GM23248 (cell line): ENCODE measurements around the gene EFCAB11. TPM values are rescaled to one million over a fixed set of nuclear protein-coding genes. Genes with fewer than 3 reads are reported as not detected.
A peak's percentile ranks its signal among the peaks of the same experiment; 100 is the strongest.

ENCODE experiments used
- DNase-seq: peaks from one replicate; pipeline ENCODE4 v3.0.0-alpha.2; 2015
- H2AFZ ChIP-seq: fragments of 200-600 bp; sonication (generic); 2 replicates; pipeline ENCODE4 v1.6.1; 2016; ENCODE audit warnings: antibody characterized with exemption
- H3F3A ChIP-seq: fragments of 200-600 bp; sonication (generic); 2 replicates; pipeline ENCODE4 v1.6.1; 2016; ENCODE audit warnings: mild to moderate bottlenecking, antibody characterized with exemption, mixed run types; ENCODE audit not compliant: insufficient read depth
- H3K27ac ChIP-seq: fragments of 200-600 bp; sonication (generic); 2 replicates; pipeline ENCODE4 v1.5.1; 2016; ENCODE audit warnings: mild to moderate bottlenecking
- H3K27me3 ChIP-seq: fragments of 200-600 bp; sonication (generic); replicated peaks from 2 replicates; pipeline ENCODE4 v1.6.1; 2016; ENCODE audit warnings: mild to moderate bottlenecking; ENCODE audit not compliant: insufficient read depth
- H3K36me3 ChIP-seq: fragments of 200-600 bp; sonication (generic); 2 replicates; pipeline ENCODE4 v1.6.1; 2016; ENCODE audit warnings: low read depth, mild to moderate bottlenecking
- H3K4me1 ChIP-seq: fragments of 200-600 bp; sonication (generic); 2 replicates; pipeline ENCODE4 v1.6.1; 2016; ENCODE audit warnings: mild to moderate bottlenecking; ENCODE audit not compliant: insufficient read depth
- H3K4me2 ChIP-seq: fragments of 200-600 bp; sonication (generic); one replicate; pipeline ENCODE4 v1.6.1; 2016; ENCODE audit warnings: mild to moderate bottlenecking; ENCODE audit not compliant: unreplicated experiment
- H3K4me3 ChIP-seq: fragments of 200-600 bp; sonication (generic); 2 replicates; pipeline ENCODE4 v1.5.1; 2016; ENCODE audit warnings: mild to moderate bottlenecking
- H3K79me2 ChIP-seq: fragments of 200-600 bp; sonication (generic); 2 replicates; pipeline ENCODE4 v1.6.1; 2016; ENCODE audit warnings: mild to moderate bottlenecking; ENCODE audit not compliant: insufficient read depth
- H3K9ac ChIP-seq: fragments of 200-600 bp; sonication (generic); 2 replicates; pipeline ENCODE4 v1.6.1; 2016; ENCODE audit warnings: mild to moderate bottlenecking
- H3K9me2 ChIP-seq: fragments of 200-600 bp; sonication (generic); 2 replicates; pipeline ENCODE4 v1.6.1; 2016; ENCODE audit warnings: mixed run types, mild to moderate bottlenecking, moderate library complexity; ENCODE audit not compliant: insufficient read depth
- H3K9me3 ChIP-seq: fragments of 200-600 bp; sonication (generic); one replicate; pipeline ENCODE4 v1.6.1; 2017; ENCODE audit warnings: low read depth
- H4K20me1 ChIP-seq: fragments of 200-600 bp; sonication (generic); 2 replicates; pipeline ENCODE4 v1.6.0; 2016; ENCODE audit not compliant: insufficient read depth
- EZH2 ChIP-seq: fragments of 200-600 bp; sonication (generic); IDR thresholded peaks from 2 replicates; pipeline ENCODE4 v1.6.1; 2018; ENCODE audit warnings: antibody characterized with exemption, mild to moderate bottlenecking; ENCODE audit not compliant: insufficient read depth, poor library complexity, severe bottlenecking
- EZH2phosphoT487 ChIP-seq: fragments of 200-600 bp; sonication (generic); IDR thresholded peaks from 2 replicates; pipeline ENCODE4 v1.6.1; 2018; ENCODE audit warnings: antibody characterized with exemption, moderate library complexity, mild to moderate bottlenecking, low read depth; ENCODE audit not compliant: insufficient read depth
- WGBS, 2 experiments: methylation state at CpG; one replicate each; pipeline ENCODE4 v1.1.6; 2015 to 2017; ENCODE audit warnings: low lambda C conversion rate in 2 of 2, low coverage in 1 of 2; ENCODE audit errors: missing lambda C conversion rate in 2 of 2; 5-methylcytosine and 5-hydroxymethylcytosine counted together
- in situ Hi-C: fragments of 300-500 bp; cut with MboI; formaldehyde crosslinking; loops from 2 replicates; pipeline ENCODE4 v1.15.0; 2020
- polyA plus RNA-seq: library from polyadenylated mRNA; unstranded; fragments of >200 nt; fragmentation: Nextera tagmentation; extraction: Ambion mirVana; gene quantifications from 2 replicates; pipeline ENCODE4 v1.2.1, GENCODE V29; 2016
- total RNA-seq: library from RNA; depleted of rRNA; stranded (reverse); fragments of >200 nt; shearing (Covaris generic); gene quantifications from 2 replicates; pipeline ENCODE4 v1.2.3, GENCODE V29; 2014

Gene EFCAB11
- total and polyA plus RNA-seq, 2 experiments from 2014 or later: 7.9 to 16.4 TPM

DNA sequence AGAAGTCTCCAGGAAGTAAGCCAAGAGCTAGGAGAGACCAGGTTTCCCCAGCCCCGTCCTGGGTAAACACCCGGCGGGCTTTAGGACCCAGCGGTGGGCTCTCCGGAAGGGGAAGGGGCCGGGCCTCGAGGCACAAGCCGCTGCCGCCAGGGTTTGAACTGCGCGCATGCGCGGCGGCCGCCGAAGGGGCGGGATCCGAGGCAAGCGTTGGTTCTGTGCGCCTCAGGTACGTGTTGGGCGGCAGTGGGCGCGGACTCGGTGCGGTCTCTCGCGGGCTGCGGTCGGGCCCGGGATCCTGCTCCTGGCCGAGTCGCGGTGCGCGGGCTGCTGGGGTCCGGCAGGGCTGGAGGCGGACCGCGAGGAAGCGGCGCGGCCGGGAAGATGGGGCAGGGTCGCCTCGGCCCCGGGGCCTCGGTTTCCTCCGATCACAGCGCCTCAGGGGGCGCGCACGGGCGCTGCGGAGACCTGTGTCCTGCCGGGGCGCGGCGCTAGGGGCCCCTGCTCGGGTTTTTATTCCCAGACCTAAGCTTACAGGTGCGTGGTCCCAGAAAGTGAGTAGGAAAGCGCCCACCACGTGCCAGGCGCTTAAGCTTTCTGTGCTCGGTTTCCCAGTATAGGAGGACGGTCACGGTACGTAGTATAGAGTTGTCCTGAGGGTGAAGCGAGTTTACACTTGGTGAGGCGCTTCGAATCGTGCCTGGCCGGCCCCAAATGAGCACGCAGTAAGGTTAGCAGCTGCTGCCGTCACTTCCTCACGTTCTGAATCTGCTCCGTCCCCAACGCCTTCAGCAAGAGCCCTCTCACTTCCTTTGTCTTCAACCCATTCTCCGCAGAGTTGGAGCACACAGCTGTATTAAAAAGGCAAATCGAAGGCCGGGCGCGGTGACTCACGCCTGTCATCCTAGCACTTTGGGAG is 1.5 kb upstream of the EFCAB11 start, which contains the start of gene TDP1:
TDP1 (plus strand) TSS at position 183 of the 916 bp plus-strand sequence. CDS start 7,188 bp downstream, outside the sequence.
- Histone ChIP-seq H3K79me2 (peaks cover 50% of the 10 kb centered on the region), H3K27me3 (no peaks in the 10 kb centered on the region), H3K9me3 (no peaks in the 10 kb centered on the region), H3K4me3 (peak within 1 kb of the TSS; percentile 90), H4K20me1 (no peaks in the 10 kb centered on the region), H3F3A (peaks cover 33% of the 10 kb centered on the region), H3K4me2 (peak within 1 kb of the TSS; percentile 98), H2AFZ (peak within 1 kb of the TSS; percentile 98), H3K9me2 (no peaks in the 10 kb centered on the region), H3K27ac (peak within 1 kb of the TSS; percentile 96), H3K9ac (peak within 1 kb of the TSS; percentile 97), H3K36me3 (0 out of 2 replicates have a peak, but pooled peaks cover 3% of the 10 kb centered on the region), H3K4me1 (peaks cover 16% of the 10 kb centered on the region)
- no peak for TF ChIP-seq EZH2phosphoT487
- TF ChIP-seq EZH2: no peak
- in situ Hi-C loops: no loop called here
- peak; percentile 98 for DNase-seq
- WGBS, 2 experiments: 0 to 2% methylated on average over 67 to 76 of the region's 84 CpGs

DNA sequence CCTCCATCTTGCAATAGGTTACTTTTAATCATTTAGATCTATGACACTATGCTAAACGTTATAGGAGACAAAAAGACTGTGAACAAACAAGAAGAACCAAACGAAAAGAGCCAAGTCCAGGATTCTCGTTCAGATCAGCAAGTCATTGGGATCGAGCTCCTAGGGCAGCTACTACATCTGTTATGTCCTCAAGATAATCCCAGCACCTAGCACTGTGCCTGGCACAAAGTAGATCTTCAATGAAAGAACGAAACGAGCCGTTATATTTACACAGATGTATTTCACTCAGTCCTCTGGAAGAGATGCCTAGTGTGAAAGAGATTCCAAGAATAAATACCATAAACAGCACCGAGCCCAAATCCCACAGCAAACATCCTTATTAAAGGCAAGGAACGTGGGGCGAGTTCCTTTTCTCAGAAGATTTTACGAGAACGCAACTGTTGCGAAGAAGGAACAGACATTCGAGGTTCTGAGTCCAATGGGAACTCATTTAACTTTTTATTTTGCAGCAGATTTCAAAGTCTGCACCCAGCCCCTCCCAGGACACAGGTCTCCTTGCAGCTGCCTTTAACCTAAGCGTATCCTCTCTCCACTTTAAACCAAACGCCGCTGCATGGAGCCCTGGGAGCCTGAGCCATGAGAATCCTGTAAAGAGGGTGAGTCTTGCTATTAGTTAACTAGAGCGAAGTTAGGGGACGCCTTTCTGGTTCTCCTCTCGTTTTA is 653 bp upstream of the EFCAB11 start:
- 0 to 2% methylated on average over 20 of the region's 20 CpGs for WGBS, 2 experiments
- Histone ChIP-seq H2AFZ (peak overlapping the region; percentile 98), H3K9me3 (no peaks in the 10 kb centered on the region), H3K27ac (peak overlapping the region; percentile 96), H3K79me2 (peaks cover 42% of the 10 kb centered on the region), H3K4me2 (peak overlapping the region; percentile 98), H3K36me3 (0 out of 2 replicates have a peak, but pooled peaks cover 3% of the 10 kb centered on the region), H3K9me2 (no peaks in the 10 kb centered on the region), H3K9ac (peak overlapping the region; percentile 97), H3K4me1 (peaks cover 16% of the 10 kb centered on the region), H3K4me3 (peak overlapping the region; percentile 90), H3K27me3 (no peaks in the 10 kb centered on the region), H3F3A (peaks cover 33% of the 10 kb centered on the region), H4K20me1 (no peaks in the 10 kb centered on the region)
- in situ Hi-C loops: no loop called here
- TF ChIP-seq EZH2 (no peak), EZH2phosphoT487 (no peak)
- no peak for DNase-seq

DNA sequence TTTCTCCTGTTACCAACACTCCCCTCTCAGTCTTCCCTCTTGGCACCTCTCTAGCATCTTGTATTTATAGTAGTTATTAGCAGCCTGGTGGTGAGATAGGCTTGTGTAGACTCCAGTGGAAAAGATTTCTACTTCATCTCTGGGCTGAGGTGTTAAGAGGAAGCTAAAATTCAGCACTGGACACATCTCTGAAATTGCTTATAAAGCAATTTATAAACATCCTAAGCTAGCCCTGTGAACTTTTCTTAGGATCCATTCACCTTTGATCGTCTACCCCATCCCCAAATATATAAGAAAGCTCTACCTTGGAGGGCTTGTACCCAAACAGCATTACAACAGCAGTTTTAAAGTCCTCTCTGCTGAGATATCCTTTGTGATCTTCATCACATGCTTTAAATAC is 928 bp downstream of the EFCAB11 start:
- TF ChIP-seq EZH2 (no peak), EZH2phosphoT487 (no peak)
- H3K9ac ChIP-seq: peak overlapping the region; percentile 97
- H3K27me3 ChIP-seq: no peaks in the 10 kb centered on the region
- H3K36me3 ChIP-seq: 0 out of 2 replicates have a peak, but pooled peaks cover 3% of the 10 kb centered on the region
- H3F3A ChIP-seq: peaks cover 33% of the 10 kb centered on the region
- H3K4me1 ChIP-seq: peaks cover 16% of the 10 kb centered on the region
- peak overlapping the region; percentile 94 for H3K4me2 ChIP-seq
- peak overlapping the region; percentile 96 for H3K27ac ChIP-seq
- no peaks in the 10 kb centered on the region for H3K9me2 ChIP-seq
- H3K9me3 ChIP-seq: no peaks in the 10 kb centered on the region
- peak overlapping the region; percentile 90 for H3K4me3 ChIP-seq
- peak; percentile 21 for DNase-seq
- 46% methylated on average over 1 of the region's 1 CpG for WGBS, 2 experiments
- H2AFZ ChIP-seq: peak overlapping the region; percentile 98
- H4K20me1 ChIP-seq: no peaks in the 10 kb centered on the region
- in situ Hi-C loops: no loop called here
- H3K79me2 ChIP-seq: peaks cover 26% of the 10 kb centered on the region

DNA sequence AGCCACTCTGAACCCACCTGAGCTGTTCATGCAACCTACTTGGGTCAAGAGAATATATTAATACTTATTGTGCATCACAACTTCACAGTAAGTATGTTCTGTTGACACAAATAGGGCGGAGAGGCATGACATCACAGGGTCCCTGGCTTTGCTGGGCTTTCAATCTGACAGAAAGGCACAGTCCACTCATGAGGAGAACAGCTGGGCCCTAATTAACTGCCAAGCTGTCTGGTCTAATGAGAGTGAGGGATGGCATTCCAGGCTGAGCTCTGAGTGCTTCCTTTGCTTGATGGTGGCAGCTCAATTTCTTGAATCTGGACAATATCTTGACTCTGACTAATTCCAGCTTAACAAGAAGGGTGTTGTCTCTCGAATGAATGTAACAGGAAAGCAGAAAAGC is 2.0 kb downstream of the EFCAB11 start:
- H3K4me2 ChIP-seq: no peak overlapping the region
- H3K36me3 ChIP-seq: 0 out of 2 replicates have a peak, but pooled peaks cover 3% of the 10 kb centered on the region
- peaks cover 33% of the 10 kb centered on the region for H3F3A ChIP-seq
- H2AFZ ChIP-seq: no peak overlapping the region
- H3K4me1 ChIP-seq: peaks cover 16% of the 10 kb centered on the region
- H3K9me2 ChIP-seq: no peaks in the 10 kb centered on the region
- in situ Hi-C loops: no loop called here
- H3K79me2 ChIP-seq: peaks cover 16% of the 10 kb centered on the region
- H3K9me3 ChIP-seq: no peaks in the 10 kb centered on the region
- H3K4me3 ChIP-seq: no peak overlapping the region
- H4K20me1 ChIP-seq: no peaks in the 10 kb centered on the region
- DNase-seq: no peak
- H3K27ac ChIP-seq: no peak overlapping the region
- no peaks in the 10 kb centered on the region for H3K27me3 ChIP-seq
- 66 to 72% methylated on average over 2 of the region's 2 CpGs for WGBS, 2 experiments
- TF ChIP-seq EZH2phosphoT487 (no peak), EZH2 (no peak)
- H3K9ac ChIP-seq: no peak overlapping the region
